Chondrocyte (in vitro differentiated cells): Measurements from ENCODE around the gene ASMTL. TPM values are rescaled to one million over a fixed set of nuclear protein-coding genes. Genes with fewer than 3 reads are reported as not detected.

ENCODE experiments used
- DNase-seq: peaks from one replicate; pipeline ENCODE4 v3.0.0; 2021; ENCODE audit warnings: mixed read lengths, low spot score
- H3K27ac Mint-ChIP-seq: one replicate; pipeline ENCODE4 v1.8.0; 2021; ENCODE audit warnings: mild to moderate bottlenecking, moderate library complexity, mixed read lengths; ENCODE audit not compliant: unreplicated experiment
- H3K27me3 Mint-ChIP-seq: 2 replicates; pipeline ENCODE4 v1.8.0; 2021; ENCODE audit warnings: low read depth, mixed read lengths
- H3K36me3 Mint-ChIP-seq: 2 replicates; pipeline ENCODE4 v1.8.0; 2021; ENCODE audit warnings: low read depth, mixed read lengths
- H3K4me1 Mint-ChIP-seq: 2 replicates; pipeline ENCODE4 v1.8.0; 2021; ENCODE audit warnings: low read depth, mild to moderate bottlenecking, mixed read lengths
- H3K4me3 Mint-ChIP-seq: one replicate; pipeline ENCODE4 v1.8.0; 2021; ENCODE audit warnings: mild to moderate bottlenecking, moderate library complexity, mixed read lengths; ENCODE audit not compliant: unreplicated experiment
- H3K9me3 Mint-ChIP-seq: 2 replicates; pipeline ENCODE4 v1.8.0; 2021; ENCODE audit warnings: low read depth, mixed read lengths
- CTCF ChIP-seq: fragments of 200-600 bp; sonication (generic); IDR thresholded peaks from 2 replicates; pipeline ENCODE4 v1.5.0; 2021; ENCODE audit warnings: antibody characterized with exemption, mild to moderate bottlenecking, moderate library complexity
- total RNA-seq: library from RNA; stranded (reverse); gene quantifications from 3 replicates; pipeline ENCODE4 v1.2.1, GENCODE V29; 2021

ASMTL gene
- total RNA-seq, 1 donor from 2014 or later = 19.6 TPM

DNA sequence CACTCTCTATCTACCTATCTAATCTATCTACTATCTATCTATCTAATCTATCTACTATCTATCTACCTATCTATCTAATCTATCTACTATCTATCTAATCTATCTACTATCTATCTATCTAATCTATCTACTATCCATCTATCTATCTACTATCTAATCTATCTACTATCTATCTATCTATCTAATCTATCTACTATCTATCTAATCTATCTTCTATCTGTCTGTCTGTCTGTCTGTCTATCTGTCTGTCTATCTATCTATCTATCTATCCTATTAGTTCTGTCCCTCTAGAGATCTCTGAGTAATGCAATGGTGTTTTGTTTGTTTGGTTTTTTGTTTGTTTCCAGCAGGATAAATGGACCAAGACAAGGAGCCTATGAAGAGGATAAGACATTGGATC lies 9.4 kb upstream of the ASMTL start:
- Mint-ChIP-seq H3K9me3 (no peaks in the 10 kb centered on the region), H3K27me3 (no peaks in the 10 kb centered on the region), H3K4me3 (no peak overlapping the region), H3K27ac (peak overlapping the region; percentile 77), H3K4me1 (peaks cover 22% of the 10 kb centered on the region), H3K36me3 (no peaks in the 10 kb centered on the region)
- no peak for TF ChIP-seq CTCF
- DNase-seq = no peak

- no peak overlapping the region for H3K27ac Mint-ChIP-seq
- H3K36me3 Mint-ChIP-seq = no peaks in the 10 kb centered on the region
- DNase-seq = no peak
- peaks cover 2% of the 10 kb centered on the region for H3K27me3 Mint-ChIP-seq
- no peak for TF ChIP-seq CTCF
- H3K9me3 Mint-ChIP-seq = no peaks in the 10 kb centered on the region
- H3K4me1 Mint-ChIP-seq = no peaks in the 10 kb centered on the region
- H3K4me3 Mint-ChIP-seq = no peak overlapping the region
These were observed 3.2 kb upstream of the ASMTL start for GRCh38 chrX:1455948-1456280.

DNA sequence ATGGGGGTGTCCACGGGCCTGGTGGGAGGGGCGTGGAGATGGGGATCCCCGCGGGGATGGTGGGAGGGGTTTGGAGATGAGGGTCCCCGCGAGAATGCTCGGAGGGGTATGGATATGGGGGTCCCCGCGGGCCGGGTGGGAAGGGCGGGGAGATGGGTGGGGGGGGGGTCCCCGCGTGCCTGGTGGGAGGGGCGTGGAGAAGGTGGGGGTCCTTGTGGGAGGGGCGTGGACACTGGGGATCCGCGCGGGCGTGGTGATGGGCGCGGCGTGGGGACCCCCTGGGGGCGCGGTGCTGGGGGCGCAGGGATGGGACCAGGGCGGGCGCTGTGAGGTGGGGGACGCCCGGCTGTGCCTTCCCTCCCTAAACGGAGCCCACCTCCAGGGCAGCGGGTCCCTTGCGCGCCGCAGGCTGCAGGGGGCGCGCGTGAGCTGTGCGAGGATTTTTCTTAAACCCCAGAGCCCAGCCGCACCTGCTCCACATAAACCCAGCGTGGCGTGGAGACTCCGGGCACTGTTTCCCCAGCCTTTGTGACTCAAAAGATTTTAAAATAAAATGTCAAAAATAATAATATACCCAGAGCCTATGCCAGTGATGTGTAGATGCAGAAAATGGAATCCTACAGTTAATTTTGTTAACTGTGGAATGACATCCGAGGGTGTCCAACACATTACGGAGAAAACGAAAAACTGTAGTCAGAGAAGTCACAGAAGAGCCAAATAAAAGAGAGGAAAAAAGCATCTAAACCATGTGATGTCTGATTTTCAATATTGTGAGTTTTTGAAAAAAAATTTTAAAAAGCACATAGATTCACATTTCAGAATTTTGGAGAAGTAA lies 1.5 kb upstream of the ASMTL start:
- Mint-ChIP-seq H3K27ac (no peak overlapping the region), H3K36me3 (peaks cover 3% of the 10 kb centered on the region), H3K4me3 (peak overlapping the region; percentile 38), H3K9me3 (peaks cover under 1% of the 10 kb centered on the region), H3K4me1 (peaks cover 6% of the 10 kb centered on the region), H3K27me3 (peaks cover 2% of the 10 kb centered on the region)
- peak; percentile 93 for DNase-seq
- peak; percentile 99 for TF ChIP-seq CTCF

GRCh38 chrX:1453395-1453783 lies 680 bp upstream of the ASMTL start:
- H3K4me3 Mint-ChIP-seq = peak overlapping the region; percentile 83
- peaks cover 6% of the 10 kb centered on the region for H3K4me1 Mint-ChIP-seq
- H3K9me3 Mint-ChIP-seq = peaks cover 9% of the 10 kb centered on the region
- H3K27me3 Mint-ChIP-seq = peaks cover 2% of the 10 kb centered on the region
- H3K27ac Mint-ChIP-seq = peak overlapping the region; percentile 92
- peak; percentile 91 for DNase-seq
- peaks cover 11% of the 10 kb centered on the region for H3K36me3 Mint-ChIP-seq
- TF ChIP-seq CTCF = no peak

DNA sequence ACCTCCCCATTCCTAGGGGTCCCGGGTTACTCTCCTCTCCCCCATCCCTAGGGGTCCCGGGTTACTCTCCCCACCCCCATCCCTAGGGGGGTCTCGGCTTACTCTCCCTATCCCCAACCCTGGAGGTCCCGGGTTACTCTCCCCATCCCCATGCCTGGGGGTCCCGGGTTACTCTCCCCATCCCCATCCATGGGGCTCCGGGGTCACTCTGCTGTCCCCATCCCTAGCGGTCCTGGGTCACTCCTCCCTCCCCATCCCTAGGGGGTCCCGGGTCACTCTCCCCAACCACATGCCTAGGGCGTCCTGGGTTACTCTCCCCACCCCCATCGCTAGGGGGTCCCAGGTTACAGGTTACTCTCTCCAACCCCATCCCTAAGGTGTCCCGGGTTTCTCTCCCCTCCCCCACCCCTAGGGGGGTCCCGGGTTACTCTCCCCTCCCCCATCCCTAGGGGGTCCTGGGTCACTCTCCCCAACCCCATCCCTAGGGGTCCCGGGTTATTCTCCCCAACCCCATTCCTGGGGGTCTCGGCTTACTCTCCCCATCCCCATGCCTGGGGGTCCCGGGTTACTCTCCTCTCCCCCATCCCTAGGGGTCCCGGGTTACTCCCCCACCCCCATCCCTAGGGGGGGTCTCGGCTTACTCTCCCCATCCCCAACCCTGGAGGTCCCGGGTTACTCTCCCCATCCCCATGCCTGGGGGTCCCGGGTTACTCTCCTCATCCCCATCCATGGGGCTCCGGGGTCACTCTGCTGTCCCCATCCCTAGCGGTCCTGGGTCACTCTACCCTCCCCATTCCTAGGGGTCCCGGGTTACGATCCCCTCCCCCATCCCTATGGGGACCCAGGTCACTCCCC lies 821 bp downstream of the ASMTL start:
- peak overlapping the region; percentile 87 for H3K4me3 Mint-ChIP-seq
- H3K27me3 Mint-ChIP-seq = peaks cover 2% of the 10 kb centered on the region
- TF ChIP-seq CTCF = no peak
- H3K27ac Mint-ChIP-seq = peak overlapping the region; percentile 90
- peaks cover 6% of the 10 kb centered on the region for H3K4me1 Mint-ChIP-seq
- peaks cover 15% of the 10 kb centered on the region for H3K36me3 Mint-ChIP-seq
- H3K9me3 Mint-ChIP-seq = peaks cover 14% of the 10 kb centered on the region
- peak; percentile 79 for DNase-seq
